ENCODE results near the gene IRF8.

Gene IRF8

GRCh38 chr16:85960486-85961046, 61.6 kb downstream of the IRF8 start:
- H3K27ac ChIP-seq (ENCODE audit: low read length): no peak overlapping the region
- H3K9me3 ChIP-seq (ENCODE audit: insufficient read depth, low read length): no peaks in the 10 kb centered on the region
- H3K36me3 ChIP-seq (replicated peaks; ENCODE audit: low read depth, low read length): no peaks in the 10 kb centered on the region
- no peaks in the 10 kb centered on the region for H3K27me3 ChIP-seq (ENCODE audit: low read depth, low read length)
- no peak overlapping the region for H3K4me3 ChIP-seq (ENCODE audit: low read length)
- TF ChIP-seq EZH2phosphoT487 (IDR thresholded peaks at IDR 0.05; ENCODE audit: low read depth) (no peak), CTCF (IDR thresholded peaks at IDR 0.05; ENCODE audit: low read depth, low read length) (no peak)
- H3K4me1 ChIP-seq (ENCODE audit: low read length): peaks cover 65% of the 10 kb centered on the region
- H3K79me2 ChIP-seq (ENCODE audit: low read length): no peaks in the 10 kb centered on the region
- H3K4me2 ChIP-seq (ENCODE audit: low read length): no peak overlapping the region
- no peaks in the 10 kb centered on the region for H4K20me1 ChIP-seq (ENCODE audit: insufficient read depth, low read length)
- H2AFZ ChIP-seq (ENCODE audit: low read depth, low read length): no peak overlapping the region
- H3K9ac ChIP-seq (ENCODE audit: low read length): no peak overlapping the region

DNA sequence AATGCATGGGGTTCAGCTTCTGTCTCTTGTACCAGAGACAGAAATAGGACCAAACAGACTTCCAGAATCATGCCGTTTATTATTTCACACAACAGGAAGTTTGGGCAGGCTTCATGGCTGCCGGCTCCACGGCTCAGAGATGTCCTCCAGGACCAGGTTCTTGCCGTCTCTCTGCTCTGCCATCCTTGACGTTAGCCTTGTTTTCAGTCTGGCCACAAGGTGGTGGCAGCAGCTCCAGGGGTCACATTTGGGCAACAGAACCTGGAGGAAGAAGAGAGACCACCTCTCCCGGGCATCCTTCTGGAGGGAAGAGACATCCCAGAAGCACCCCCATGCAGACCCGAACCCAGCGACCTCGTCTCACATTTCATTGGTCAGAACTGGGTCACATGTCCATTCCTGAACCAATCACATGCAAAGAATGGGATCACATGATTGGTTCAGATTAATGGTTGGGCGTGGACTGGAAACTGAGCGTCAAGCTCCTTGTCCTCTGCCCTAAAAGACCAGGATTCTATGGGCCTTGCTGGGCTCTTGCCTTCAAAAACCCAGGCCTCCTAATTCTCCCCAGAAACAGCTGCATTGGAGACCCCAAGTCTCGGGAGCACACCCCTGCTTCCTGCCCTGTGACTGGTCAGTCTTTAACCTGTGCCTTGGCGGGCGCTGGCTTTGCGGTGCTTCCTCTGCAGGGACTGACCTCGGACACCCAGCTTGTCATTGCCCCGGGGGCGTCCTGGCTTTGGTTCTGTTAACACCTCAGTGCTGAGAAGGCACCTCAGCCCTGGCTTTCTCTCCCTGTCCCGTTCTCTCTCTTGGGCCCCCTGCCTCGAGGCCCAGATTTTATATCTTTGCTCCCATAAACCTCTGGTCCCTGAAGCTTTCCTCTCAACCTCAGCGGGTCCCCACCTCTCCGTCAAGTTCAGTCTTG, 63.3 kb downstream of the IRF8 start:
- Histone ChIP-seq H4K20me1 (ENCODE audit: insufficient read depth, low read length) (no peaks in the 10 kb centered on the region), H3K4me1 (ENCODE audit: low read length) (peaks cover 55% of the 10 kb centered on the region), H3K9me3 (ENCODE audit: insufficient read depth, low read length) (no peaks in the 10 kb centered on the region), H3K4me3 (ENCODE audit: low read length) (peak overlapping the region; percentile 7), H3K27ac (ENCODE audit: low read length) (no peak overlapping the region), H3K36me3 (replicated peaks; ENCODE audit: low read depth, low read length) (no peaks in the 10 kb centered on the region), H3K79me2 (ENCODE audit: low read length) (no peaks in the 10 kb centered on the region), H2AFZ (ENCODE audit: low read depth, low read length) (peak overlapping the region; percentile 24), H3K27me3 (ENCODE audit: low read depth, low read length) (peaks cover 13% of the 10 kb centered on the region), H3K4me2 (ENCODE audit: low read length) (peak overlapping the region; percentile 55), H3K9ac (ENCODE audit: low read length) (peak overlapping the region; percentile 46; the same call in 1 of the 2 replicates)
- TF ChIP-seq CTCF (IDR thresholded peaks at IDR 0.05; ENCODE audit: low read depth, low read length): peak; percentile 41
- no peak for TF ChIP-seq EZH2phosphoT487 (IDR thresholded peaks at IDR 0.05; ENCODE audit: low read depth)

DNA sequence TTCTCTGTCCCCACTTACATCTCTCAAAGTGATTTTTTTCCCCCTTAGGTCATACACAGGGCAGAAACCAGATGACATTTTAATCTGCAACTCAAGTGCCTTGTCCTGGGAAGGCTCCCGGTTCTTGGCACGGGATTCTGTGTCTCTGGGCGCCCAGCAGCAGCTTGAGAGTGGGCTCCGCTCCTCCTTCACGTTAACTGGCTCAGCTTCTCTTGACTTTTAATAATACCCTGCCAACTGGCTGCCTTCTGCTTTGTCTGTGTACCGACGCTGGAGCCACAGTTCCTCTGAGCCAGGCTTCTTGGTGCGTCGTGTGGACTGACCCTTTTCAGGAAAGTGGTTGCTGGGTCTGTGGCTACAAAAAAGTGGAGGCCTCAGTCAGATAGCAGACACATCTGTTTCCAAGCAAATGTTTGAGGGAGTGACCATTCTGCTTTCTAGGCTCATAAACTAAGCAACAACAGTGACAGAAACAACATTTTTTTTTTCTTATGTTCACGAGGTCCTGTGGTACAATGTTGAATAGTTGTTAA, 64.9 kb downstream of the IRF8 start:
- H3K4me3 ChIP-seq (ENCODE audit: low read length): no peak overlapping the region
- H3K36me3 ChIP-seq (replicated peaks; ENCODE audit: low read depth, low read length): no peaks in the 10 kb centered on the region
- no peak overlapping the region for H2AFZ ChIP-seq (ENCODE audit: low read depth, low read length)
- TF ChIP-seq CTCF (IDR thresholded peaks at IDR 0.05; ENCODE audit: low read depth, low read length) (no peak), EZH2phosphoT487 (IDR thresholded peaks at IDR 0.05; ENCODE audit: low read depth) (no peak)
- peaks cover 28% of the 10 kb centered on the region for H3K27me3 ChIP-seq (ENCODE audit: low read depth, low read length)
- H3K79me2 ChIP-seq (ENCODE audit: low read length): no peaks in the 10 kb centered on the region
- H3K4me1 ChIP-seq (ENCODE audit: low read length): peaks cover 60% of the 10 kb centered on the region
- H3K9me3 ChIP-seq (ENCODE audit: insufficient read depth, low read length): no peaks in the 10 kb centered on the region
- H3K9ac ChIP-seq (ENCODE audit: low read length): no peak overlapping the region
- no peaks in the 10 kb centered on the region for H4K20me1 ChIP-seq (ENCODE audit: insufficient read depth, low read length)
- no peak overlapping the region for H3K4me2 ChIP-seq (ENCODE audit: low read length)
- H3K27ac ChIP-seq (ENCODE audit: low read length): no peak overlapping the region

DNA sequence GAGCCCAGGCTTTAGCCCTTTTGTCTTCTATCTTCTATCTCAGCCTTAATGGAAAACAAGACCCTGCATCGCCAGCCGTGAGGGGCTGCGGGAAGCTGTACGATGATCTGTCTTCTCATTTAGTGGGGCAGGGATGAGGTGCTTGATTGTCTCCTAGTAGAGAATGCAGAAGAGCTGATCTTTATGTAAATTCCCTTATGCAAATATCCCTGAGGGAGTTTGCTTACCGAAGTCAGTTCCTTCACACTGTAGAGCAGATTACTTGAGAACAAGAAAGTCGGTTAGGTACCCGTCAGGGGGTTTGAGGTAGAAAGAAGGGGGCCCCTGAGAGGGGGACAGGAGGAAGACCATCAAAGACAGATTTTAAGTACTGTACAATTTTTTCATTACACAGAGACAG, 66.2 kb downstream of the IRF8 start:
- Histone ChIP-seq H3K9me3 (ENCODE audit: insufficient read depth, low read length) (no peaks in the 10 kb centered on the region), H3K27ac (ENCODE audit: low read length) (no peak overlapping the region), H3K27me3 (ENCODE audit: low read depth, low read length) (peaks cover 35% of the 10 kb centered on the region), H3K4me2 (ENCODE audit: low read length) (peak overlapping the region; percentile 28), H3K79me2 (ENCODE audit: low read length) (no peaks in the 10 kb centered on the region), H4K20me1 (ENCODE audit: insufficient read depth, low read length) (no peaks in the 10 kb centered on the region), H3K9ac (ENCODE audit: low read length) (no peak overlapping the region), H3K4me1 (ENCODE audit: low read length) (peaks cover 68% of the 10 kb centered on the region), H2AFZ (ENCODE audit: low read depth, low read length) (no peak overlapping the region), H3K4me3 (ENCODE audit: low read length) (no peak overlapping the region), H3K36me3 (replicated peaks; ENCODE audit: low read depth, low read length) (no peaks in the 10 kb centered on the region)
- TF ChIP-seq CTCF (IDR thresholded peaks at IDR 0.05; ENCODE audit: low read depth, low read length) (no peak), EZH2phosphoT487 (IDR thresholded peaks at IDR 0.05; ENCODE audit: low read depth) (no peak)

Measured in OCI-LY3 (cell line).